Jurkat, Clone E6-1 (cell line): ENCODE data around the gene DIS3L2.

Experiments
- DNase-seq: peaks from one replicate; pipeline ENCODE4 v3.0.0-alpha.2; 2011; ENCODE audit warnings: low read depth, low spot score
- H3K4me3 ChIP-seq: 2 replicates; pipeline ENCODE4 v1.5.1; 2011; ENCODE audit warnings: mild to moderate bottlenecking, low read length, control low read depth, moderate library complexity

DIS3L2 gene

DNA sequence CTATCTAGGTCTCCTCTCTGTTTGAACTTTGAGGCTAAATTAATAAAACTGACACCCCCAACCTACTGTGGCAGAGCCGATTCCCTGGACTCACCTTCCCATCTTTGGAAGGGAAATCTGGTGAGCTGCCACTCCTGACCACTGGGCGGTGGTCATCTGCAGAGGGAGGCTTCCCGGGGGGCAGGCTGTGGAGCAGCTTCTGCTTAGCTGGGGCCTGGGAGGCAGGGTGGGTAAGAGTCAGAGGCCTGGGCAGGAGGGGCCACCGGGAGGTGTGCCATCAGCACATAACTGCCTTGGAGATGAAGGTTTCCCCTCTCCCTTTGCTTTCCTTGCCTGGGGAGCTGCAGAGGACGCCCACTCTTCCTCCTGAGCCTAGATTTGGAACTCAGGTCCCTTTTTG is 33.0 kb upstream of the DIS3L2 start:
- no peak for DNase-seq
- H3K4me3 ChIP-seq = no peak overlapping the region

DNA sequence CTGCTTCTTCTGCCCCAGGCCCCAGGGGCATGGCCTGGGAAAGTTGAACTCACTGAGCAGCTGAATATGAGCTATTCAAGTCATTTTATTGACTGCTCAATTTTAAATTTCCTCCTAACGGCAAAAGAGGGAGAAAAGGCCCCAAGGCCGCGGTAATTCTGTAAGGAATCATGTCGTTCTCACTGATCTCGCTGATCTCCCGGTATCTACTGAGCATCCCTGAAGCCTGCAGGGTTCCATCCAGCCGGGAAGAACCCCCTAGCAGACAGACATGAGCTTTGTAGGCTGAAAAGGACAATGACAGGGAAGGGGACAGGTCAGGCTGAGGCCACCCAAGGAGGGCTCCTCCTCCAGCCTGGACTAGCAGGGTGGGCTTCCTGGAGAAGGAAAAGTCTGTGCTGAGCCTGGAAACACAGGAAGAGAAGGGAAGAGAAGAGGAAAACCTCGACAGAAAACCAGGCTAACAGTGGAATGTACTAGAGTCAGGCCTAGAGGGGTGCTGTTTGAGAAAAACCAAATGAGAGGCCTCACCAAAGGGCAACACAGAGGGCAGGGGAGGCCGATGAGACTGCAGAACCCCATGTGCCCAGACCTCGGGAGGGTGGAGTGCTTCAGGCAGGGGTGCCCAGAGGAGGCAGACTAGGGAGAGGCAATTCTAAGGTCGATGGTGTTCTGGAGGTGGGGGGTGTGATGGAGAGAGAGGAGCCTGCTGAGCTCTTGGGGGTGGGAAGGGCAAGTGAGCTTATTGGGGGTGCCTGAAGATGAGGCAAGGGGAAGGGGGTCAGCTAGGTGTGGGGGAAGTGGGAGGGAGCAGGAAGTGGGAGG is 32.4 kb upstream of the DIS3L2 start:
- H3K4me3 ChIP-seq = no peak overlapping the region
- no peak for DNase-seq

GRCh38 chr2:231929961-231930592 is 31.4 kb upstream of the DIS3L2 start:
- H3K4me3 ChIP-seq = no peak overlapping the region
- no peak for DNase-seq

- no peak overlapping the region for H3K4me3 ChIP-seq
- DNase-seq = no peak
Observed at GRCh38 chr2:231930593-231931281, 30.8 kb upstream of the DIS3L2 start.

DNA sequence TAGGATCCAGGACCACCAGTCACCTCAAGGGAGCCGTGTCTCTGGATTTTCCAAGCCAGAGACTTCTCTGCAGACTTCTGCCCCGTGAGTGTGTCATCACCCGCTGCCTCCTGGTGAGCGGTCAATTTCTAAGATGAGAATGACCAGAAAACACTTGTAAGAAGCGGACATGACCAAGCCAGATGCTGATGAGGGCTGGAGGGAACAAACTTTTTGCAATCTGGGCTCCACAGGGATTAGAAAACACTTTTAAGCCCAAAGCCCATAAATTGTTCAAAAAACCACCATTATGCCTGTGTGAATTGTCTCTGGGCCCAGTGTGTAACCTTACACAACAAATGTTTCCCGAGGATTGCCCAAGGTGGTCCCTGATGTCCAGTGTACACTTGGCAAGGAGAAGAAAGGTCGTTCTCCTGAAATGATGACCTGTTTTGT is 30.0 kb upstream of the DIS3L2 start:
- no peak for DNase-seq
- no peak overlapping the region for H3K4me3 ChIP-seq

DNA sequence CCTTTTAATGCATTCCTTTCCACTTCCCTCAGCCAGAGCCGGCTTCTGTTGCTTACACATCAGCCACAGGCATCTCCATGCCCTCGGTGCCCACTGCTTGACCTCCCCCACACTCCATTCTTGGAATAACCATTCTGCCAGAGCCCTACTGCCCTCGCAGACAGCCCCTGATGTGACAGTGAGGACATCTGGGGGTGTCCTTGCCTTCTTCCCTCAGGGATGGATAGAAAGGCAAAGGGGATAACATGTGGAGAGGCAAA is 28.9 kb upstream of the DIS3L2 start:
- H3K4me3 ChIP-seq = no peak overlapping the region
- DNase-seq = no peak

- DNase-seq = no peak
- H3K4me3 ChIP-seq = no peak overlapping the region
Observed at GRCh38 chr2:231932985-231933915, 28.3 kb upstream of the DIS3L2 start.

GRCh38 chr2:231933916-231934401 is 27.6 kb upstream of the DIS3L2 start:
- DNase-seq = no peak
- no peak overlapping the region for H3K4me3 ChIP-seq

- DNase-seq = no peak
- H3K4me3 ChIP-seq = no peak overlapping the region
Observed at GRCh38 chr2:231934441-231935206, 26.9 kb upstream of the DIS3L2 start.

DNA sequence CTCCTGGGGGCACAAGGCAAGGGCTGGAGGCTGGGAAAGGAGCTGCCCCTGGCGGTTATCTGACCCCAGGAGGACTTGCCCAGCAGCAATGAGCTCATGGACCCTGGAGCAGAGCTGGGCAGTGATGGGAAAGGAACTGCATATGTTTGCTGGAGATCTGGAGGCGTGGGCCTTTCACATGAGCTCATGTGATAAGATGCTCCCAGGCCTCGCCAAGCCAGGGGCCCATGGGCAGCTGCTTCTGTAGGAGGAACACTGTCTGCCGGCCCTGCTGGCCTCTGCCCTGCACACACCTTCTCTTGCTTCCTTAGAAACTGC is 26.3 kb upstream of the DIS3L2 start:
- no peak for DNase-seq

GRCh38 chr2:231935815-231936214 is 25.7 kb upstream of the DIS3L2 start:
- DNase-seq = no peak
- no peak overlapping the region for H3K4me3 ChIP-seq

More for the DNA sequence above, 26.3 kb upstream of the DIS3L2 start:
- no peak overlapping the region for H3K4me3 ChIP-seq

GRCh38 chr2:231936491-231936890 is 25.0 kb upstream of the DIS3L2 start:
- peak; percentile 52 for DNase-seq
- H3K4me3 ChIP-seq = no peak overlapping the region

GRCh38 chr2:231937057-231937456 is 24.5 kb upstream of the DIS3L2 start:
- no peak for DNase-seq
- no peak overlapping the region for H3K4me3 ChIP-seq

DNA sequence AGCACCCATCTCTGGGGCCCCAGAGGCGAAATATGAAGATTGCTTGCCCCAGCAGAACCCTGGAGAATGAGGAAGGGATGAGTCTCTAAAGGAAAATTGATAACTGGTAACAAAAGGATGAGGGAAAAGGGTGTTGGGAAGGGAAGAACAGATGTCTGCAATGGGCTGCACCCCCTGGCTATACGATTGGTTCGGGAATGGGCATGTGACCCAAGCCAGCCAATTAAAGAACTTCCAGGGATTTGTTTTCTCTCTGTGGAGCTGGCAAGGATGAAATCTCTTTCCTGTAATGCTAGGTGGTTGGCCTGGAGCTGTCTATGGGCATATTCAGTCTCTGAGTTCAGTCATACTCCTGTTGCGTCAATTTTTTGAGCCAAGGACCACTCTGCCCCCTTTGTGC is 22.5 kb upstream of the DIS3L2 start:
- H3K4me3 ChIP-seq = no peak overlapping the region
- no peak for DNase-seq

DNA sequence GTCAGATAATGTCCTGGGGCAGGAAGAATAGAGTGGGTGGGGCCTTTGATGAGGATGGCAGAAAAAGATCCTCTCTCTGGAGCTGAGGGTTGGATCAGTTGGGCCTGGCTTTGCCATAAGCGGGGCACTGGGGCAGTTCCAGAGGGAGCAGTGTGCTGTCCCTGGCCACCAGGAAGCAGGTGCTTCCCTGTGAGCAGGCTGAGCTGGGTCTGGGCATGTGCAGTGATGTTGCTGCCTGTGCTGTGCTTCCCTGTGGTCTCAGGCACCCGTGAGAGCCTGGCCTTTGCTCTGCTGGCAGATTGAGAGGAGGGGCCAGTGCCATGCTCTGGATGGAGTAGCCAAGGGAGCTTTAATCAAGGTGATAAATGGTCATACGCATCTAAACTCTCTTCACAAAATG is 20.7 kb upstream of the DIS3L2 start:
- DNase-seq = no peak
- H3K4me3 ChIP-seq = no peak overlapping the region

GRCh38 chr2:231941673-231942072 is 19.8 kb upstream of the DIS3L2 start:
- no peak overlapping the region for H3K4me3 ChIP-seq
- no peak for DNase-seq

DNA sequence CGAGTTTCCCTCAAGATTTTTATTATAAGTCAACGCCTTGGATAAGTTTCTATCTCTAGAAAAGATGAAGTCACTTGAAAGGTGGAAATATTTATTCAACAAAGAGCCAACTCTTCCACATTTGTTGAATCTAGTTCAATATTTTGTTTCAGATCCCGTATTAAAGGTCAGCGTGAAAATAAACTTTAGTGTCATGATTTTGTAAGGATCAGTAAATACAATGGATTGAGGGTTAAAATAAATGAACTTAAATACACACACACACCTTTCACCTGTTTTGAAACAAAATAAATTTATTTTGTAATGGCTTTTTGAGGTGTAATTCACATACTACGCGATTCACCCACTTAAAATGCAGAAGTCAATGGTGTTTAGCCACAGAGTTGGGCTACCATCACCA is 19.3 kb upstream of the DIS3L2 start:
- no peak overlapping the region for H3K4me3 ChIP-seq
- DNase-seq = no peak

DNA sequence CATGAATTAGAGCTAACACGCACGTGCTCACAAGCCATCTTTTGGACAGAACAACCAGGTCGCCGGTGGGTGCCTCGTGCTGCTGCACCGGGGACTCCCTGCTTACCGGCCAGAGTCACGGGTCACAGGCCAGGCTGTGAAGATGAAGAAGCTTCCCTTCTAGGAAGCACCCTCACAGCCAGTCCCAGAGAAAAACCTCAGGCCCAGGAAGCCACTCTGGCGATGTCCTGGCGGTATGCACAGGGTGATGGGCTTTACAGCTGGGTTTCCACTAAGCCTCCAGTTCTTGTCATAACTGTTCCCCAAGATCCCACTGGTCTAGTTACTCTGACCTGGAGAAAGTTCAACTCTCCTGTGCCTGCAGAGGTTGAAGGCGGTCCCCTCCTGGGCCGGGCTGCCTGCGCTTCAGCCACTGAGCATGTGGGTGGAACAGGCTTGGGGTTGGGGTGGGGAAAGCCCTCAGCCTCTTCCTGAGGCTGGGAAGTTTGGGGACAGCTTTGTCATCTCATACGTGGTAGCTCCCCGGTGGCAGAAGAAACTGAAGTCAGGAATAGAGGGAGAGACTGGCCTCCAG is 15.2 kb upstream of the DIS3L2 start:
- DNase-seq = no peak
- no peak overlapping the region for H3K4me3 ChIP-seq
